ENCODE data around the gene SORBS1. TPM values are rescaled to one million over a fixed set of nuclear protein-coding genes. Genes with fewer than 3 reads are reported as not detected.

Gene SORBS1
- total RNA-seq, 1 donor from 2014 or later = 16.1 TPM

GRCh38 chr10:95442341-95442740 lies 118.8 kb downstream of the SORBS1 start:
- Histone ChIP-seq H3K4me1 (no peaks in the 10 kb centered on the region), H3K36me3 (no peaks in the 10 kb centered on the region), H3K79me2 (ENCODE audit: low read depth) (no peaks in the 10 kb centered on the region), H3K9me3 (ENCODE audit: low read depth) (no peaks in the 10 kb centered on the region), H3K4me2 (no peak overlapping the region), H3K4me3 (no peak overlapping the region), H4K20me1 (ENCODE audit: low read depth) (no peaks in the 10 kb centered on the region), H3K9ac (no peak overlapping the region), H3K27me3 (no peaks in the 10 kb centered on the region), H3K27ac (no peak overlapping the region), H2AFZ (replicated peaks) (no peak overlapping the region), H3F3A (ENCODE audit: low read depth) (no peaks in the 10 kb centered on the region)
- Mint-ChIP-seq H3K27ac (no peak overlapping the region), H3K27me3 (ENCODE audit: insufficient read depth, low read depth) (peaks cover 3% of the 10 kb centered on the region), H3K36me3 (no peaks in the 10 kb centered on the region), H3K4me3 (no peak overlapping the region), H3K4me1 (peaks cover 2% of the 10 kb centered on the region), H3K9me3 (no peaks in the 10 kb centered on the region)
- no peak for DNase-seq (ENCODE audit: low spot score)
- TF ChIP-seq EZH2 (IDR thresholded peaks at IDR 0.05) = no peak
- no peak for TF ChIP-seq CTCF (IDR thresholded peaks at IDR 0.05)
- no peak for TF ChIP-seq EZH2phosphoT487 (IDR thresholded peaks at IDR 0.05)

- H3K36me3 ChIP-seq = no peaks in the 10 kb centered on the region
- H3K79me2 ChIP-seq (ENCODE audit: low read depth) = no peaks in the 10 kb centered on the region
- peaks cover 2% of the 10 kb centered on the region for H3K4me1 Mint-ChIP-seq
- no peak overlapping the region for H3K4me3 Mint-ChIP-seq
- no peaks in the 10 kb centered on the region for H3F3A ChIP-seq (ENCODE audit: low read depth)
- peaks cover 7% of the 10 kb centered on the region for H3K27me3 Mint-ChIP-seq (ENCODE audit: insufficient read depth, low read depth)
- H3K9ac ChIP-seq = no peak overlapping the region
- H3K4me2 ChIP-seq = no peak overlapping the region
- H3K27ac ChIP-seq = no peak overlapping the region
- no peaks in the 10 kb centered on the region for H3K27me3 ChIP-seq
- no peak overlapping the region for H3K27ac Mint-ChIP-seq
- H2AFZ ChIP-seq (replicated peaks) = no peak overlapping the region
- DNase-seq (ENCODE audit: low spot score) = no peak
- H3K36me3 Mint-ChIP-seq = no peaks in the 10 kb centered on the region
- no peaks in the 10 kb centered on the region for H3K9me3 Mint-ChIP-seq
- H3K4me1 ChIP-seq = no peaks in the 10 kb centered on the region
- no peaks in the 10 kb centered on the region for H3K9me3 ChIP-seq (ENCODE audit: low read depth)
- no peak overlapping the region for H3K4me3 ChIP-seq
- H4K20me1 ChIP-seq (ENCODE audit: low read depth) = no peaks in the 10 kb centered on the region
- TF ChIP-seq EZH2phosphoT487 (IDR thresholded peaks at IDR 0.05) = no peak
- no peak for TF ChIP-seq EZH2 (IDR thresholded peaks at IDR 0.05)
- no peak for TF ChIP-seq CTCF (IDR thresholded peaks at IDR 0.05)
Measured at GRCh38 chr10:95441547-95441923, 119.6 kb downstream of the SORBS1 start.

GRCh38 chr10:95440756-95441546 lies 120.2 kb downstream of the SORBS1 start:
- Histone ChIP-seq H3K79me2 (ENCODE audit: low read depth) (no peaks in the 10 kb centered on the region), H3K4me2 (no peak overlapping the region), H3K9ac (no peak overlapping the region), H3K9me3 (ENCODE audit: low read depth) (no peaks in the 10 kb centered on the region), H3K4me1 (no peaks in the 10 kb centered on the region), H3K36me3 (no peaks in the 10 kb centered on the region), H3K4me3 (no peak overlapping the region), H3K27ac (no peak overlapping the region), H3F3A (ENCODE audit: low read depth) (no peaks in the 10 kb centered on the region), H2AFZ (replicated peaks) (no peak overlapping the region), H3K27me3 (no peaks in the 10 kb centered on the region), H4K20me1 (ENCODE audit: low read depth) (no peaks in the 10 kb centered on the region)
- Mint-ChIP-seq H3K4me3 (no peak overlapping the region), H3K36me3 (no peaks in the 10 kb centered on the region), H3K27me3 (ENCODE audit: insufficient read depth, low read depth) (peaks cover 7% of the 10 kb centered on the region), H3K27ac (no peak overlapping the region), H3K9me3 (no peaks in the 10 kb centered on the region), H3K4me1 (peaks cover under 1% of the 10 kb centered on the region)
- TF ChIP-seq EZH2 (IDR thresholded peaks at IDR 0.05) = no peak
- no peak for TF ChIP-seq CTCF (IDR thresholded peaks at IDR 0.05)
- TF ChIP-seq EZH2phosphoT487 (IDR thresholded peaks at IDR 0.05) = no peak
- no peak for DNase-seq (ENCODE audit: low spot score)

Data from neural progenitor cell (in vitro differentiated cells).